IPS DF 4.7 (cell line): ENCODE data around the gene TM4SF4.

ENCODE experiments used
- DNase-seq: peaks from one replicate; pipeline ENCODE4 v3.0.0-alpha.2; 2013; ENCODE audit warnings: low spot score; ENCODE audit errors: extremely low read depth

TM4SF4 gene

GRCh38 chr3:149547954-149548668 lies 73.6 kb downstream of the TM4SF4 start:
- DNase-seq, result no peak

GRCh38 chr3:149548669-149549065 lies 74.2 kb downstream of the TM4SF4 start:
- DNase-seq, result no peak

- no peak for DNase-seq
Observed at GRCh38 chr3:149551500-149551899, 77.0 kb downstream of the TM4SF4 start.

GRCh38 chr3:149552700-149553099 lies 78.2 kb downstream of the TM4SF4 start:
- DNase-seq, result no peak
